ENCODE data around the gene FCSK.
"Not testable (repeated sequence)": the region's sequence is repeated elsewhere in the genome, so short reads cannot be mapped to it uniquely, and the experiment has no call there.

GRCh38 chr16:70451004-70451340 lies 3.4 kb upstream of the FCSK start:
- not testable (repeated sequence) for TF ChIP-seq CTCF, POLR2A (IDR thresholded peaks at IDR 0.05)
